ENCODE results near the gene KIF26B. TPM values are rescaled to one million over a fixed set of nuclear protein-coding genes. Genes with fewer than 3 reads are reported as not detected.

KIF26B gene
- total and polyA plus RNA-seq, 2 experiments from 2014 or later = 0.03 to 0.76 TPM

- TF ChIP-seq, protein P1, sequence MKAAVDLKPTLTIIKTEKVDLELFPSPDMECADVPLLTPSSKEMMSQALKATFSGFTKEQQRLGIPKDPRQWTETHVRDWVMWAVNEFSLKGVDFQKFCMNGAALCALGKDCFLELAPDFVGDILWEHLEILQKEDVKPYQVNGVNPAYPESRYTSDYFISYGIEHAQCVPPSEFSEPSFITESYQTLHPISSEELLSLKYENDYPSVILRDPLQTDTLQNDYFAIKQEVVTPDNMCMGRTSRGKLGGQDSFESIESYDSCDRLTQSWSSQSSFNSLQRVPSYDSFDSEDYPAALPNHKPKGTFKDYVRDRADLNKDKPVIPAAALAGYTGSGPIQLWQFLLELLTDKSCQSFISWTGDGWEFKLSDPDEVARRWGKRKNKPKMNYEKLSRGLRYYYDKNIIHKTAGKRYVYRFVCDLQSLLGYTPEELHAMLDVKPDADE (IDR thresholded peaks at IDR 0.05) = no peak
Observed at GRCh38 chr1:245551536-245551935, 396.8 kb downstream of the KIF26B start (continued).

- no peak for DNase-seq (ENCODE audit: low spot score)
- H3K4me2 ChIP-seq = no peak overlapping the region
- peaks cover 14% of the 10 kb centered on the region for H3K4me1 ChIP-seq (ENCODE audit: insufficient read depth)
- H3K27ac ChIP-seq (ENCODE audit: low read depth) = no peak overlapping the region
- ATAC-seq = no peak
- no peak for TF ChIP-seq CREB1 (CRISPR knock-in tag; IDR thresholded peaks at IDR 0.05; ENCODE audit: low read depth)
- no peak for TF ChIP-seq EZH2 (IDR thresholded peaks at IDR 0.05; ENCODE audit: low read depth, unreplicated experiment)
- TF ChIP-seq, protein P1 (IDR thresholded peaks at IDR 0.05) = no peak
- TF ChIP-seq ZNF462 (CRISPR knock-in tag; IDR thresholded peaks at IDR 0.05) = no peak
- H3K36me3 ChIP-seq (ENCODE audit: insufficient read depth) = no peaks in the 10 kb centered on the region
- H3K9me3 Mint-ChIP-seq = no peaks in the 10 kb centered on the region
- H4K20me1 ChIP-seq (replicated peaks; ENCODE audit: insufficient read depth) = no peaks in the 10 kb centered on the region
- no peaks in the 10 kb centered on the region for H3K9me2 ChIP-seq (ENCODE audit: insufficient read depth)
- H3K4me3 Mint-ChIP-seq = no peak overlapping the region
- H3K79me2 ChIP-seq (replicated peaks; ENCODE audit: insufficient read depth) = no peaks in the 10 kb centered on the region
- H3K4me1 Mint-ChIP-seq = peaks cover 27% of the 10 kb centered on the region
- no peak overlapping the region for H3K27ac Mint-ChIP-seq
- H3K4me3 ChIP-seq = no peak overlapping the region
- peaks cover 5% of the 10 kb centered on the region for H3K27me3 Mint-ChIP-seq (ENCODE audit: insufficient read depth, low read depth, poor library complexity)
- H3K27me3 ChIP-seq (ENCODE audit: insufficient read depth) = no peaks in the 10 kb centered on the region
- no peak overlapping the region for H2AFZ ChIP-seq
- no peaks in the 10 kb centered on the region; the same call in 2 of the 3 replicates for H3K36me3 Mint-ChIP-seq (ENCODE audit: low read depth)
- H3F3A ChIP-seq (replicated peaks; ENCODE audit: low read depth) = no peaks in the 10 kb centered on the region
Observed at GRCh38 chr1:245552331-245552730, 397.5 kb downstream of the KIF26B start.
